Esophagus muscularis mucosa (tissue), 4 donors: ENCODE results near the gene TMEM244.

Experiments used
- EP300 ChIP-seq: sonication (generic); formaldehyde crosslinking; IDR thresholded peaks from one replicate; pipeline ENCODE4 v1.6.1; 2017; ENCODE audit warnings: antibody characterized with exemption
- POLR2A ChIP-seq: fragments of 450-650 bp; IDR thresholded peaks from one replicate; pipeline ENCODE4 v1.6.1; 2017; ENCODE audit warnings: antibody characterized with exemption, moderate library complexity, mild to moderate bottlenecking, low read depth
- POLR2AphosphoS5 ChIP-seq, 2 donors: sonication (generic); formaldehyde crosslinking; IDR thresholded peaks; one replicate each; pipeline ENCODE4 v1.6.1; 2017; ENCODE audit warnings: antibody characterized with exemption in 2 of 2
- TF ChIP-seq, protein P1 (sequence below), 3 experiments: fragments of 200-600 bp in 2 of 3; fragments of 450-650 bp in 1 of 3; sonication (generic) in 2 of 3; IDR thresholded peaks; one replicate each; pipeline ENCODE4 v1.5.1; 2017 to 2019; ENCODE audit warnings: antibody characterized with exemption in 3 of 3, mild to moderate bottlenecking in 2 of 3, moderate library complexity in 1 of 3

DNA sequence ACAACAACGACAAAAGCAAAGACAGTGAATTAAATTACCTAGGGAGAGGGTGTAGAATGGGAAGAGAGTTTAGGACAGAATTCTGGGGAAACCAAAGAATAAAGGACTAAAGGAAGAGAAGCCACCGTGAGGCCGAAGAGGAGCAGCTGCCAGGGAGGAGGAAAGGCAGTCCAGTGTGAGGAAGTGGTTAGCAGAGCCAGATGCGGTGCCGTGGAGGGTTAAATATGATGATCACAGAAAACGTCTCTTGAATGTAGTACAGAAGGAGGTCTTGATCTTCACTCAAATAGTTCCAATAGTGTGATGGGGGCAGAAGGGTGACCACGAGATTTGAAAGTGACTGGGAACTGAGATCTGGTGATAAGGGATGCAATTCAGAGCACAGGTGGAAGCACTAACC, 67.7 kb downstream of the TMEM244 start:
- TF ChIP-seq, protein P1, sequence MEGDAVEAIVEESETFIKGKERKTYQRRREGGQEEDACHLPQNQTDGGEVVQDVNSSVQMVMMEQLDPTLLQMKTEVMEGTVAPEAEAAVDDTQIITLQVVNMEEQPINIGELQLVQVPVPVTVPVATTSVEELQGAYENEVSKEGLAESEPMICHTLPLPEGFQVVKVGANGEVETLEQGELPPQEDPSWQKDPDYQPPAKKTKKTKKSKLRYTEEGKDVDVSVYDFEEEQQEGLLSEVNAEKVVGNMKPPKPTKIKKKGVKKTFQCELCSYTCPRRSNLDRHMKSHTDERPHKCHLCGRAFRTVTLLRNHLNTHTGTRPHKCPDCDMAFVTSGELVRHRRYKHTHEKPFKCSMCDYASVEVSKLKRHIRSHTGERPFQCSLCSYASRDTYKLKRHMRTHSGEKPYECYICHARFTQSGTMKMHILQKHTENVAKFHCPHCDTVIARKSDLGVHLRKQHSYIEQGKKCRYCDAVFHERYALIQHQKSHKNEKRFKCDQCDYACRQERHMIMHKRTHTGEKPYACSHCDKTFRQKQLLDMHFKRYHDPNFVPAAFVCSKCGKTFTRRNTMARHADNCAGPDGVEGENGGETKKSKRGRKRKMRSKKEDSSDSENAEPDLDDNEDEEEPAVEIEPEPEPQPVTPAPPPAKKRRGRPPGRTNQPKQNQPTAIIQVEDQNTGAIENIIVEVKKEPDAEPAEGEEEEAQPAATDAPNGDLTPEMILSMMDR (IDR thresholded peaks at IDR 0.05) = no peak
- TF ChIP-seq POLR2A (no peak), POLR2AphosphoS5 (IDR thresholded peaks at IDR 0.05) (no peak), EP300 (no peak)
